H1 (cell line): ENCODE data around the gene ST6GALNAC2. TPM values are rescaled to one million over a fixed set of nuclear protein-coding genes. Genes with fewer than 3 reads are reported as not detected.

ENCODE experiments used
- JUND ChIP-seq: IDR thresholded peaks from 2 replicates; pipeline ENCODE4 v1.6.1; 2011; ENCODE audit warnings: mild to moderate bottlenecking, improper control_type of control experiment, low read length
- polyA plus RNA-seq, 7 experiments: library from polyadenylated mRNA; depleted of rRNA in 3 of 7; stranded (reverse) in 5 of 7; unstranded in 2 of 7; fragments of >200 nt in 5 of 7; fragments of 200-250 nt in 2 of 7; gene quantifications; 1 replicate in 5 of 7; 2 replicates in 1 of 7; 4 replicates in 1 of 7; pipeline versions ENCODE4 v1.2.1 to v1.2.3, GENCODE V29; 2011 to 2013; ENCODE audit warnings: missing spikeins in 2 of 7, mixed read lengths in 2 of 7
- total RNA-seq: library from RNA; stranded (reverse); fragmentation: NEBNext Ultra II Directional; extraction: Animal tissue kit (Norgen Biotek cat#: 25700); gene quantifications from 2 replicates; pipeline ENCODE4 v1.2.1, GENCODE V29; 2021
- TF ChIP-seq, protein P1 (sequence below): fragments of 300-600 bp; sonication (generic); IDR thresholded peaks from 2 replicates; pipeline ENCODE4 v1.7.1; 2012; ENCODE audit warnings: low read length, moderate library complexity, mild to moderate bottlenecking, inconsistent platforms; ENCODE audit not compliant: insufficient replicate concordance

The ST6GALNAC2 gene
- total and polyA plus RNA-seq, 2 of the 8 experiments (the other 6 are each of a cell fraction or from before 2014, with no cell fraction given): 0.09 TPM; not detected in 1

- TF ChIP-seq, protein P1, sequence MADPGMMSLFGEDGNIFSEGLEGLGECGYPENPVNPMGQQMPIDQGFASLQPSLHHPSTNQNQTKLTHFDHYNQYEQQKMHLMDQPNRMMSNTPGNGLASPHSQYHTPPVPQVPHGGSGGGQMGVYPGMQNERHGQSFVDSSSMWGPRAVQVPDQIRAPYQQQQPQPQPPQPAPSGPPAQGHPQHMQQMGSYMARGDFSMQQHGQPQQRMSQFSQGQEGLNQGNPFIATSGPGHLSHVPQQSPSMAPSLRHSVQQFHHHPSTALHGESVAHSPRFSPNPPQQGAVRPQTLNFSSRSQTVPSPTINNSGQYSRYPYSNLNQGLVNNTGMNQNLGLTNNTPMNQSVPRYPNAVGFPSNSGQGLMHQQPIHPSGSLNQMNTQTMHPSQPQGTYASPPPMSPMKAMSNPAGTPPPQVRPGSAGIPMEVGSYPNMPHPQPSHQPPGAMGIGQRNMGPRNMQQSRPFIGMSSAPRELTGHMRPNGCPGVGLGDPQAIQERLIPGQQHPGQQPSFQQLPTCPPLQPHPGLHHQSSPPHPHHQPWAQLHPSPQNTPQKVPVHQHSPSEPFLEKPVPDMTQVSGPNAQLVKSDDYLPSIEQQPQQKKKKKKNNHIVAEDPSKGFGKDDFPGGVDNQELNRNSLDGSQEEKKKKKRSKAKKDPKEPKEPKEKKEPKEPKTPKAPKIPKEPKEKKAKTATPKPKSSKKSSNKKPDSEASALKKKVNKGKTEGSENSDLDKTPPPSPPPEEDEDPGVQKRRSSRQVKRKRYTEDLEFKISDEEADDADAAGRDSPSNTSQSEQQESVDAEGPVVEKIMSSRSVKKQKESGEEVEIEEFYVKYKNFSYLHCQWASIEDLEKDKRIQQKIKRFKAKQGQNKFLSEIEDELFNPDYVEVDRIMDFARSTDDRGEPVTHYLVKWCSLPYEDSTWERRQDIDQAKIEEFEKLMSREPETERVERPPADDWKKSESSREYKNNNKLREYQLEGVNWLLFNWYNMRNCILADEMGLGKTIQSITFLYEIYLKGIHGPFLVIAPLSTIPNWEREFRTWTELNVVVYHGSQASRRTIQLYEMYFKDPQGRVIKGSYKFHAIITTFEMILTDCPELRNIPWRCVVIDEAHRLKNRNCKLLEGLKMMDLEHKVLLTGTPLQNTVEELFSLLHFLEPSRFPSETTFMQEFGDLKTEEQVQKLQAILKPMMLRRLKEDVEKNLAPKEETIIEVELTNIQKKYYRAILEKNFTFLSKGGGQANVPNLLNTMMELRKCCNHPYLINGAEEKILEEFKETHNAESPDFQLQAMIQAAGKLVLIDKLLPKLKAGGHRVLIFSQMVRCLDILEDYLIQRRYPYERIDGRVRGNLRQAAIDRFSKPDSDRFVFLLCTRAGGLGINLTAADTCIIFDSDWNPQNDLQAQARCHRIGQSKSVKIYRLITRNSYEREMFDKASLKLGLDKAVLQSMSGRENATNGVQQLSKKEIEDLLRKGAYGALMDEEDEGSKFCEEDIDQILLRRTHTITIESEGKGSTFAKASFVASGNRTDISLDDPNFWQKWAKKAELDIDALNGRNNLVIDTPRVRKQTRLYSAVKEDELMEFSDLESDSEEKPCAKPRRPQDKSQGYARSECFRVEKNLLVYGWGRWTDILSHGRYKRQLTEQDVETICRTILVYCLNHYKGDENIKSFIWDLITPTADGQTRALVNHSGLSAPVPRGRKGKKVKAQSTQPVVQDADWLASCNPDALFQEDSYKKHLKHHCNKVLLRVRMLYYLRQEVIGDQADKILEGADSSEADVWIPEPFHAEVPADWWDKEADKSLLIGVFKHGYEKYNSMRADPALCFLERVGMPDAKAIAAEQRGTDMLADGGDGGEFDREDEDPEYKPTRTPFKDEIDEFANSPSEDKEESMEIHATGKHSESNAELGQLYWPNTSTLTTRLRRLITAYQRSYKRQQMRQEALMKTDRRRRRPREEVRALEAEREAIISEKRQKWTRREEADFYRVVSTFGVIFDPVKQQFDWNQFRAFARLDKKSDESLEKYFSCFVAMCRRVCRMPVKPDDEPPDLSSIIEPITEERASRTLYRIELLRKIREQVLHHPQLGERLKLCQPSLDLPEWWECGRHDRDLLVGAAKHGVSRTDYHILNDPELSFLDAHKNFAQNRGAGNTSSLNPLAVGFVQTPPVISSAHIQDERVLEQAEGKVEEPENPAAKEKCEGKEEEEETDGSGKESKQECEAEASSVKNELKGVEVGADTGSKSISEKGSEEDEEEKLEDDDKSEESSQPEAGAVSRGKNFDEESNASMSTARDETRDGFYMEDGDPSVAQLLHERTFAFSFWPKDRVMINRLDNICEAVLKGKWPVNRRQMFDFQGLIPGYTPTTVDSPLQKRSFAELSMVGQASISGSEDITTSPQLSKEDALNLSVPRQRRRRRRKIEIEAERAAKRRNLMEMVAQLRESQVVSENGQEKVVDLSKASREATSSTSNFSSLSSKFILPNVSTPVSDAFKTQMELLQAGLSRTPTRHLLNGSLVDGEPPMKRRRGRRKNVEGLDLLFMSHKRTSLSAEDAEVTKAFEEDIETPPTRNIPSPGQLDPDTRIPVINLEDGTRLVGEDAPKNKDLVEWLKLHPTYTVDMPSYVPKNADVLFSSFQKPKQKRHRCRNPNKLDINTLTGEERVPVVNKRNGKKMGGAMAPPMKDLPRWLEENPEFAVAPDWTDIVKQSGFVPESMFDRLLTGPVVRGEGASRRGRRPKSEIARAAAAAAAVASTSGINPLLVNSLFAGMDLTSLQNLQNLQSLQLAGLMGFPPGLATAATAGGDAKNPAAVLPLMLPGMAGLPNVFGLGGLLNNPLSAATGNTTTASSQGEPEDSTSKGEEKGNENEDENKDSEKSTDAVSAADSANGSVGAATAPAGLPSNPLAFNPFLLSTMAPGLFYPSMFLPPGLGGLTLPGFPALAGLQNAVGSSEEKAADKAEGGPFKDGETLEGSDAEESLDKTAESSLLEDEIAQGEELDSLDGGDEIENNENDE: no peak
- no peak for TF ChIP-seq JUND
Measured at GRCh38 chr17:76611758-76612157, 26.1 kb upstream of the ST6GALNAC2 start (continued).
